COR-L47 (cell line): ENCODE data around the gene CSTPP1.
"Not testable (repeated sequence)": the region's sequence is repeated elsewhere in the genome, so short reads cannot be mapped to it uniquely, and the experiment has no call there.

Experiments
- DNase-seq: peaks from one replicate; lab custom pipeline; 2025; lab: John Stamatoyannopoulos, UW

Gene CSTPP1

DNA sequence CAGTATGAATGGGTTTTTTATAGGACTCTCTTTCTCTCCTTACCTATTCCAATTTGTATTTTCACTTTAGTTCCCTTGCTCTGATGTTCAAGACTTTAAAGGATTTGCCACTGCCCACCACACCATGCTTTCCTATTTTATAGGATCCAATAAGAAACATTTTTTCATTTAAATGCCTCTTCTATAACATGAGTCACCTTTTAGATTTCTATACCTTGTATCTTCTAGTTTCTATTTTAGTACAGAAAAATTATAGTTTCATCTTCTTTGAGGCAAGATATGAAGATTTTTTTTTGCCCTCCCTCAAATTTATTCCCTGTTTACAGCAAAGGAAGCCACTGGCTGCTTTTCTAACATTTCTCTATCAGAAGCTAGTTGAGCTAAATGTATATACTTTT is 163.4 kb downstream of the CSTPP1 start:
- no peak for DNase-seq

DNA sequence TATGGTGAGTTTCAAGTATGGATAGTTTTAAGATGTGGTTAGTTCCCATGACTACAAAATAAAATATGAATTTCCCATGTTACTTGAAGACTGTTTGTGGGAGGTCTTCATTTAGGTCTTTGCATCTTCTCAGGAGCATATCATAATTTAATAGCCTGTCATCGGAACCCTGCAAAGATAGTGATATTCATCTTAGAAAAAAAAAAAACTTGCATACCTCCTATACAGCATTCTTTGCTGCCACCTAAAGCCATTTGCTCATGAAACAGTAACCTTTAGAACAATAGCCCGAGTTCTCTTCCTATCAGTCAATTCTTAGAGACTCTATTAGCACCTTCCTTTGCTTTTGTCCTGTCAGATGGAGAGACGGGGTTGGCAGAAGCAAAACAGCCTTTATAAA is 164.8 kb downstream of the CSTPP1 start:
- no peak for DNase-seq

DNA sequence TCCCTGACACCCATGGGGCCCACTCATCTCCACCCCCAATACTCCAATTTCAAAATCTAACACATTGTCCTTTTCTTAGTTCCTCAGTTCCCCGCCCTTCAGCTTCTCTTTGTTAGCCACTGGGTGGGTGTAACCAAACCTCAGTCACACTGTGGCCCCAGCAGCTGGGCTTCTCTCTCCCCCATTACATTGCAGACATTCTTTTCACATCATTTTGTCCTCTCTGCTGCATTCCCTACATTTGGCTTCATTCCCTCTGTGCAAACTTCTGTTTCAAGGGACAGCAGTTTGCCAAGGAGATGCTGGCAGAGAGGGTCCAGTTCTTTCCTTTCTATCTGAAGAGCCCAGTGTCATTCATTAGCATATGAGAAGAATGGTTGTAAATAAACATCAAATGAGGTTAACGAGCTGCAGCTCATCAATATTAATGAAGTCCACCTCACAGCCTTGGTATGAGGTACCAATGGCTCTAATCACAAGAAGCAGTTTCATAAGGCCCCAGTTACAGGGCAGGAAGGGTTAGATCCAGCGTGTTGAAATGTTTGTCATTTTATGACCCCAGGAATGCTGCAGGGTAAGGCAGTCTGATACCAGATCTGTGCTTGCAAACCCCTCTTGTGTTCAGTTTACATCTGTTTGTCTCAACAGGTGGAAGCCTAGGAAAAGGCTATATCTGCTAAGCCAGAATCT is 167.8 kb downstream of the CSTPP1 start:
- DNase-seq, result no peak

DNA sequence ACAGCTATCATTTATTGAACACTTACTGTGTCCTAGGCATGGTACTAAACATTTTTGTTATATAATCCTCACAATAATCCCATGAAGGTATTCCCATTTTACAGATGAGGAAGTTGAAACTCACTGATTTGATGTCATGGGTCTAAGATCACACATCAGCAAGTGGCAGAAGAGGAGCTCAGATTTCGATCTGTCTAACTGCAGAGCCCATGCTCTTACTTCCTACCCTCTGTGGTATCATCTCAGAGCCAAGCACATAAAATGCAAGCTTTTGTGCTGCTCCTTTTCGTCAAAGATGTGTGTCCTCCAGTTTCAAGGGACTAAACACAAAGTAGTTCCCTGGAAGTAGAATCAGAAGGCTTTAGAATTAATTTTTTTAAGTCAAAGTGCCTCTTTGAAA is 169.0 kb downstream of the CSTPP1 start:
- DNase-seq, result no peak

DNA sequence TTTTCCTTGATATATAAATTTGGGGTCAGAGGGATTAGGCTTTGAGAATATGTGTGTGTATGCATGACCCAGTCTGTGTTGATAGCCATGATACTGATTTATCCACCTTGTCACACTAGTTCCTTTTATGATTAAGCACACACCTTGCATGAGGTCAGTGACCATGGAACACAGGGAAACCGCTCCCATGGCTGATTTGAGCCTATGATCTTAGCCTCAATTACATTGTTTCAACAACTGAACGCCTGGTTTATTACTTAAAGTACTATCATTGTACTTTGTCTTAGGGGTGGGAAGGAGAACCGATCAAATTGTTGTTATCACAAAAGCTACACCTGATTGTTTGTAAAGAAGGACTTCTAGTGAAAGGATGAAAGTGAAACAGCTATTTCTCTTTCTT is 169.4 kb downstream of the CSTPP1 start:
- no peak for DNase-seq

DNA sequence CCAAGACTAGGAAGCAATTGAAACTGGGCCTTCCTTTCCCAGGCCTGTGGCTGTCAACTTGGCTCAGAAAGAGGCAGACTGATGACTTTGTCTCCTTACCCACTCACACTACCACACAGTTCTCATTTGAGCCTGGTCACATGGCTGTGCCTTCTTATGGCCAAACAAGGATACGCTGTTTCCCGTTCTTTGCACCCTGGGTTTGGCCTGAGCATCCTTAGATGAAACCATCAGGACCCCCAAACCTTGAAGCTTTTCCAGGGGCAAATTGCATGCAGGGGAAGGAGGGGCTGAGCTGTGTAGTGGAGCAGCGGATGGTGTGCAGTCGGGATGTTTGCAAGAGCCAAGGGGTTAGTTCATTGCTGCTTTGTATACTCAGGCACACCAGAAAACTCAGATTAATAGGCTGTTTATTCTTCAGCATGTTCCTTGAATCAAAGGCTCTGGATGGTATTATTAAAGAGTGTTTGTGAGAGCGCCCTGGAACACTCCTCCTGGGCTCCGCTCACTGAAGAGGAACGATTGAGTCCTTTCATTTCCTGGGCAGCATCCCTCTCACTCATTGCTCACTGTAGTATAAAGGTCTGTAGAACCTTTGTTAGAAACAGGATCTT is 170.3 kb downstream of the CSTPP1 start:
- DNase-seq, result no peak

DNA sequence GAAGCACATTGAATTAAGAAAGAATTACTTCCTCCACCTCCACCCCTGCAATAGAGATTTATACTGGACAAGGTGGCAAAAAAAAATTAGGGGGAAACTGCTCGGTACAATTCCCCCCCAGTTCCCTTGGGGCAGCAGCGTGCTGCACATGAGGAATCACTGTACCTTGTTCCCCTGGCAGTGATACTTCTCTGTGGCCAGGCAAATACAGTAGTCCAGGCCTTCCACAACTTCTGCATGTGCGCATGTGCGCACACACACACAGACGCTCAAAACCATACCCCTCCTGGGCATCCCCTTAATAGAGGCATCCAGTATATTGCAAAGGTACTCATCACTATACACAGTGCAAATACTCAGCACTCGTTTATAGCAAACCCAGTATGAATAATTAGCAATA is 171.2 kb downstream of the CSTPP1 start:
- no peak for DNase-seq

DNA sequence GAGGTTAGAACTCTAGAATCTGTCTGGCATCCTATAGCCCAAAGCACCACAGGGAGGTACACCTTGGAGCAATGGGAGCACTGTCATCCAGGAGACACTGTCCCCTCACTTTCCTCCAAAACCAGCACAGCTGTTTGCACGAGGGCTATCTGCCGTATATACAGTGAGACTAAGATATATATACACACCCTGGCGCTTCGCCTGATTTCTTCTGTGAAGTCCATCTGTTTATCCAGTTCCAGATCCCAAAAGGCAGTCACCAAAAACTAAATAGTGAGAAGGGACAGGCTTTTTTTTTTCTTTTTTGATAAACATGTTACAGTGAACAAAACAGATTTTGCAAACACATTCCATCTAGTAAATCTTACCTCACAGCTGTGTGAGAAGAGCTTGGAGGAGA is 171.7 kb downstream of the CSTPP1 start:
- no peak for DNase-seq

DNA sequence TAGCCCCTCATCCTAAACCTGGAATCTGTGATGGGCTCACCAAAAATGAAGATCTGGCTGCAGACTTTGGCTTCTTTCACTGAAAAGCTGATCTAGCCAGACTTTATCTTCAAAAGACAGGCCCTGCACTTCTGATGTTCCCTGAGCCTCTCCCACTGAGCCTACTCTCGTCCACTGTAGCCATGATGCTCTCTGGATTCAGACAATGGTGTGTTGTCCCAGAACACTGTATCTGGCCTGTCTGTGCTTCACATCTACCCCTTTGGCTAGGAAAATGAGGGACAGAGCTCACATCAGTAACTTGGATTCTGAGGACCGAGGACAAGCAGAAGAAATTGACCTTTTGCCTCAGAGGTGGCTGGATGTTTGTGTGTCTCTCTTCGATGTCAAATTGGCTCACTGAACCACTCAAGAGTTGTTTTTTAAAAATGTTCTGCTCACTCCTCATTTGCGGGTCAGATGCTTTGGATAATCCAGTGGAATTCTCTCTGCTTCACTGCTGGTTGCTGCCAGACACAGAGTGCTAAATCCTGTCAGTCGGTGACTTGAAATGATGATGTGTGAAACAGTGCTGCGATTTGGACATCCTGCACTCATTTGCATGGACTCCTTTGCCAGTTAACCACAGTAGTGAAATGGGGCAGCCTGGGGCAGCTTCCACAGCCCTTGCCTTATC is 172.6 kb downstream of the CSTPP1 start:
- DNase-seq, result no peak

DNA sequence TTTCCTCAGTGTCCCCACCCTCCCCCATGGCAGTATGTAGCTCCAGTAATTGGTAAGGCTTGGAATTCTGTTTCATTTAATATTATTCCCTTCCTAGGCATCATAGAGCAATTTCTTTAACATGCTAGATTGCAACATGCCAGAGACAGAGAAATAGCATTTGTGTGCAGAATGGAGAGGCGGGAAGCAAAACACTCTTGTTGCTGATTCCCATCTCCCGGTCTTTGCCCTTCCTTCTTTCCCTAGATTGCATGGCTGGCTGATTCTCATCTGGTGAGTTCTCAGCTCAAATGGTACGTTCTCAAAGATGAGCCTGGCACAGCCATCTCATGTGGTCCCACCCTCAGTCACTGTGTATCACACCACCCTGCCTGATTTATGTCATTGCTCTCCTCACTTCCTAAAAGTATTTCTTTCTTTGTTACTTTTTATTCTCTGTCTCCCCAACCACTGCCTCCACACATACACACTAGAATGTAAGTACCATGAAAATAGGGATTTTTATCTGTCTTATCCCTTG is 173.2 kb downstream of the CSTPP1 start:
- no peak for DNase-seq

DNA sequence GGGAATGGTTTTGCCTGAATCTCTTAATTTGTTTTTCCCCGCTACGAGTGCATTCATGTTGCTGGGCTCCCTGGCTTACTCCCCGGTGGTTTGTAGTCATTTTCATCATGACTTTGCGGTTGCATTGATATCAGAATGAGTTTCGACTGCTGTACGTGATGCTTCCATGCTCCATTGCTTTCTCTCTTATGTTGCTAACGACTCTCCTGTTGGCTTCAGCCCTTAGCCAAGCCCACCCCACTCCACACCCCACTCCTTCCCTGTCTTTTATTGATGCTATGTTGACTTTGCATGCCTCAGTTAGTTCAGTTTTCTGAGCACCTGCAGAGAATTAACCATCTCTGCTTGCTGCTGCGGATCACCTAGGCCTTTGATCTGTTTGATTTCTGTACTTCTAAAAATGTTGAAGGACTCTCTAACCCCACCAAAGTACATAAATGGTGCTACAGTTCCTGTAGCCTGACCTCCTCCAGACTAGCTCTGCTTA is 174.8 kb downstream of the CSTPP1 start:
- DNase-seq, result no peak

DNA sequence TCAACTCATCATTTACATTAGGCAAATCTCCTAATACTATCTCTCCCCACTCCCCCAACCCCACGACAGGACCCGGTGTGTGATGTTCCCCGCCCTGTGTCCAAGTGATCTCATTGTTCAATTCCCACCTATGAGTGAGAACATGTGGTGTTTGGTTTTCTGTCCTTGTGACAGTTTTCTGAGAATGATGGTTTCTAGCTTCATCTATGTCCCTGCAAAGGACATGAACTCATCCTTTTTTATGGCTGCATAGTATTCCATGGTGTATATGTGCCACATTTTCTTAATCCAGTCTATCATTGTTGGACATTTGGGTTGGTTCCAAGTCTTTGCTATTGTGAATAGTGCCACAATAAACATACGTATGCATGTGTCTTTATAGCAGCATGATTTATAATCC is 176.4 kb downstream of the CSTPP1 start:
- DNase-seq, result not testable (repeated sequence)

DNA sequence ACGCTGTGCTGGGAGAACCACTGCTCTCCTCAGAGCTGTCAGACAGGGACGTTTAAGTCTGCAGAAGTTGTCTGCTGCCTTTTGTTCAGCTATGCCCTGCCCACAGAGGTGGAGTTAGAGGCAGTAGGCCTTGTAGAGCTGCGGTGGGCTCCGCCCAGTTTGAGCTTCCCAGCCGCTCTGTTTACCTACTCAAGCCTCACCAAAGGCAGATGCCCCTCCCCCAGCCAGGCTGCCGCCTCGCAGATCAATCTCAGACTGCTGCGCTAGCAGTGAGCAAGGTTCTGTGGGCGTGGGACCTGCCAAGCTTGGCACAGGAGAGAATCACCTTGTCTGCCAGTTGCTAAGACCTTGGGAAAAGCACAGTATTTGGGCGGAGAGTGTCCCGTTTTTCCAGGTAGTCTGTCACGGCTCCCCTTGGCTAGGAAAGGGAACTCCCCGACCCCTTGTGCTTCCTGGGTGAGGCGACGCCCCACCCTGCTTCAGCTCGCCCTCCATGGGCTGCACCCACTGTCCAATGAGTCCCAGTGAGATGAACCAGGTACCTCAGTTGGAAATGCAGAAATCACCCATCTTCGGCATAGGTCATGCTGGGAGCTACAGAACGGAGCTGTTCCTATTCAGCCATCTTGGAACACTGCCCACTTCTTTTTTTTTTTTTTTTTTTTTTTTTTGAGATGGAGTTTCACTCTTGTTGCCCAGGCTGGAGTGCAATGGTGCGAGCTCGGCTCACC is 182.6 kb downstream of the CSTPP1 start:
- peak; percentile 96 for DNase-seq

DNA sequence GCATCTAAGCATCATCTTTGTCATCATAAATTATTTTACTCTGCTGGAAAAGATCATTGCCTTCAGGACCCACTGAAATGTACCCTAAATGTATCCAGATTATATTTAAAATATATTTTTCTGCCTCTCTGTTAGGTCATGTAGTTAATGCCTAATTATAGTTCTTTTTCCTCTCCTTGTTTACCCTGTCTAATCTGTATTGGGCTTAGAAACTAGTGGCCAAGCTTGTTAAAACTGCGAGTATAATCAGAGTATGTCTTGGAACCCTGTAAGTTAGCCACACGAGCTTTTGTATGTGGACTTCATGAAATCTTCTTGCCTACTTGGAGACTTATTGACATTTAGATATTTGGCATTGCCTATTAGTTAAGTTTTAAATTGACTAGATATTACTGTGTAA is 184.5 kb downstream of the CSTPP1 start:
- no peak for DNase-seq

DNA sequence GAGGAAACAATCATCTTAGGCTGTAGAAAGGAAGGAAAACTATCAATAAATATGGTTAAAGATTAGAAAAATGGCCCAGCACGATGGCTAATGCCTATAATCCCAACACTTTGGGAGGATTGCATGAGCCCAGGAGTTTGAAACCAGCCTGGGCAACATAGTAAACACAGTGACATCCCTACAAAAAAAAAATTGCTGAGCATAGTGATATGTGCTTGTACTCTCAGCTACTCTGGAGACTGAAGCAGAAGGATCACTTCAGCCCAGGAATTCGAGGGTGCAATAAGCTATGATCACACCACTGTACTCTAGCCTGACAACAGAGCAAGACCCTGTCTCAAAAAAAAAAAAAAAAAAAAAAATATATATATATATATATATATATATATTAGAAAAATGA is 185.2 kb downstream of the CSTPP1 start:
- DNase-seq, result no peak

DNA sequence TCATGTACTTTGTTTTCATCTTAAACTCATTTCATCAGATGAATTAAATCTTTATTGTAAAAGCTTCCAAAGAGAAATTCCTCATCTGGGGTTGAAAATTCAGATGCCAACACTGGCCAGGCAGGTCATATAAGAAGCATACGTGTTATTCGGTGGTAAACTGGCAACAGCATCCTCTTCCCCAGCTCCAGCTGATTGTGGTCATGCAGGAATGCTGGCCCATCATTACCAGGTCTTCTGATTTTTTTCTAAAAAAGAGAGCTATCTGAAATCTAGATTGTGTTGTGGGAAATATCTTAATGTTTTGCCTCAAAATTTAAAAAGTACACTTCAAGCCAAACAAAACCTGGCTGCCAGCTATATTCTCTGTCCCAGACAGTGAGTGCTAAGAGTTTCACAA is 186.5 kb downstream of the CSTPP1 start:
- no peak for DNase-seq

DNA sequence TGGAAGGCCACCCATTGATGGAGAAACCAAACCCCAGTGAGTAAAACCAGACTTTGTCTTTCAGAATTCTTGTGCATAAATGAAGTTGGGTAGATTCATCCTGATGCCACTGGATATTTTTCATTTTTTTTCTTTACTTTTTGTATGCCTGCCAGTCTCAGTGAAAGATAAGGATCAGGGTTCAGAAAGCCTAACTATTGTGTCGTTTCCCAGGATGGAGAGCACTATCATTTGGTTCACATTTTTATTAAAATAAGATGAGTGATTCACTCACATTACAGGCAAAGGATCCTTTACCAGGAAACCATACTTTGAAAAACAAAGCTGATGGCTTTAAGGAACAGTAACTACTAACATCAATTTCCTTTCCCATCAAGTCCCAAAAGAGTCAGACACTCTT is 188.1 kb downstream of the CSTPP1 start:
- no peak for DNase-seq

DNA sequence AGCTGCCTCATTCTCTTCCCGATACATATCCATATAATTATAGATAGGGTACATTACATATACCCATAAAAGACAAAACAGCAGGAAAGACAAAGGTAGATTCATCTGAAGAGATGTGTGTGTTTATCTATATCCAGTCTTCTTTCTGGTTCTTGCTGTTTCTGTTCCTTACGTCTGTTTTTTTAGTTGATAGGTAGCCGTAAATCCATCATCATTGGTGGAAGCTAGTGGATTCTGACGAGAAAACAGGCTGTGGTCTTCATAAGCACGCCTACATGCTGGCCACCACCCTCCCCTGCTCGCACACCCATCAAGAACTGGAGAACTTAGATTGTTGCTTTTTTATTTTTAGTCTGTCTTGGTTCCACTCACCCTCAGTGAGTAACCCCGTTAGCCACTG is 188.5 kb downstream of the CSTPP1 start:
- no peak for DNase-seq

DNA sequence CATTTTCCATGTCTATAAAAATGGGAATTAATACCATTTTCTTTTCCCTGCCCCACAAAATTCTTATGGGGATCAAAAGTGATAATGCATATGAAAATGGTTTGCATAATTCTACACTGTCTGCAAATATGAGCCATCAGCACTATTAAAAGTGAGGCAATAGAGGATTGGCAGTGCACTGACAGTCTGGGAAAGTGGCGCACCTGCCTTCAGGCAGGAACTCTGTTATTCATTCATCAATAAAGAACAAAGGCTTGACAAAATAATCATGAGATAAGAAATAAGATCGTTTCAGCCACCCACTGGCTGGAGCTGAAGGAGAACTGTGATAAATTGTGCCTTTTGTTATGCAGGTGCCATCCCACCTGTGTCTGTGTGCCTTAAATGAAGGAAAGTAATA is 190.7 kb downstream of the CSTPP1 start:
- DNase-seq, result peak; percentile 31

DNA sequence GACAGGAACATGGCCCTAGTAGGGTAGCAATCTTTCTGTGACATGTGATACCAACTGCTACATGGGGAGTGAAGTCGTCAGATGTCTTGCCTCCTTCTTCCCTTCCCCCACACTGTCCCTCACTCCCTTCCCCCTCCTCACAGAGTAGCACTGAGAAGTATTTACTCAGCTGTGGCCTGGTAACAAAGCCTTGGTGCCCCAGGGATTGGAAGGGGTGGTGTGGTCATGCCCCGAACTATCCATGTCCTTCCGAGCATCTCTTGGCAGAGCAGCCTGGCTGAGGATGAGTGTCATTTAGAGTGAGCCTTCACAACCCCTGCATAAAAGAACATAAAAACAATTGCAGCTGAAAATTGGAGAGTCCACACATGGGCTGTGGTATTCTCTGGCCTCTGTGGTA is 194.0 kb downstream of the CSTPP1 start:
- no peak for DNase-seq

DNA sequence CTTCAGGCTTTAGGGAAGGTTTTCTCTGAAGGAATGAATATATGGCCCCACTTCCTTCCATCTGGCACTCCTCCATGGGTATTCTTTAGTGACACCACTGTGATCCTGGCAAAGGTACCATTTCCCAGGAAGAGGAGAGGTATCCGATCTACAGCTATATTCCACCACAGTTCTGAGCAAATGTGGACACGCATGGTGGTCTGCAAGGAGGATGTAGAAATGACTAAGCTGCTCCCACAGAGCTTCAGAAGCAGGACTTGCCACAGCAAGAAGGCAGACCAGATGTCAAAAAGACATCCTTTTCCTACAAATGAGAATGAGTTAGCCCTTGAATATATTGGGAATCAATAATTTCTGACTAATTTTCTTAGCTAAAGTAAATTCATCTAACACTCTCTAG is 194.6 kb downstream of the CSTPP1 start:
- DNase-seq, result no peak

DNA sequence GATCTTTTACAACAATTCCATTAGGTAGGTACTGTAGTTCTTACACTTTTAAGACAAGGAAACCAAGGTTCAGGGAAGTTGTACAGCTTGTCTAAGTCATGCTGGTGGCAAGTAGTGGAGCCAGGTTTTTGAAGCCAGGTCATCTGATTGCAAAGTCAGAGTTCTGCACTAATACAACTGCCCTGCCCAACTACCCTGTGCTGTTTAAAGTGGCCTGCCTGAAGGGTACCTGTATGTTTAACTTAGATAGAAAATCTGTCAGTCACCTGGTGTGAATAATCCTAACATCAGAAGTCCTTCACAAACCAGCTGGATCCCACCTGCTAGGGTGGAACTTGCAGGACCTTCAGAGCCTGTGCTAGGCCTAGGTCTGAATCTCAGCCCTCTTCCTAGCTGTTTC is 195.9 kb downstream of the CSTPP1 start:
- no peak for DNase-seq

DNA sequence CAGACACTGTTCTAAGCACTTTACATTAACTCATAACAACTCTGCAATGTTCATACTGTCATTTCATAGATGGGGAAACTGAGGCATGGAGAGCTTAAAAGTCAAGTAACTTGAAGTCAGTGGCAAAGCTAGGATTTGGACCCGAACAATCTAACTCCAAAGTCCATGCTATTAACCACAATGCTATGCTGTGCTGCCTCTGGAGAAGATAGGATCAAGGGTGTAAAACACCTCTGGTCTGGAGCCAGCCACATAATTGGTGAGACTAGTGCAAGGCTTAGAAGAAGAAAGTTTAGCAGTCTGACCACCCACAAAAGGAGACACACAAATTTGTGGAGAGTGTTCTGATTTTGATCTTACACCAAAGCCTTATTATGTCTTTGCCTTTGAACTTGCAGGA is 196.4 kb downstream of the CSTPP1 start:
- DNase-seq, result no peak
